HS-5 (cell line): ENCODE measurements around the gene TXNRD2.

Source experiments
- DNase-seq: peaks from one replicate; pipeline ENCODE4 v3.0.0-alpha.2; 2012; ENCODE audit warnings: low read depth

TXNRD2 gene

GRCh38 chr22:19966908-19967750 lies 25.5 kb upstream of the TXNRD2 start:
- DNase-seq, result no peak

- no peak for DNase-seq
These were observed 24.4 kb upstream of the TXNRD2 start for GRCh38 chr22:19965771-19966709.

GRCh38 chr22:19964701-19965386 lies 23.2 kb upstream of the TXNRD2 start:
- no peak for DNase-seq

GRCh38 chr22:19963863-19964642 lies 22.4 kb upstream of the TXNRD2 start:
- DNase-seq, result no peak

- DNase-seq, result no peak
These were observed 21.5 kb upstream of the TXNRD2 start for GRCh38 chr22:19962909-19963806.

- DNase-seq, result no peak
These were observed 20.8 kb upstream of the TXNRD2 start for GRCh38 chr22:19962246-19962908.

- DNase-seq, result no peak
These were observed 20.2 kb upstream of the TXNRD2 start for GRCh38 chr22:19961868-19962245.

- no peak for DNase-seq
These were observed 19.6 kb upstream of the TXNRD2 start for GRCh38 chr22:19961201-19961580.

GRCh38 chr22:19960491-19961200 lies 19.0 kb upstream of the TXNRD2 start:
- DNase-seq, result no peak

- no peak for DNase-seq
These were observed 18.2 kb upstream of the TXNRD2 start for GRCh38 chr22:19959587-19960490.

- DNase-seq, result no peak
These were observed 17.5 kb upstream of the TXNRD2 start for GRCh38 chr22:19959043-19959586.

- no peak for DNase-seq
These were observed 16.7 kb upstream of the TXNRD2 start for GRCh38 chr22:19958083-19959042.

- DNase-seq, result no peak
These were observed 15.8 kb upstream of the TXNRD2 start for GRCh38 chr22:19957445-19957844.

- DNase-seq, result no peak
These were observed 13.9 kb upstream of the TXNRD2 start for GRCh38 chr22:19955241-19956128.

- no peak for DNase-seq
These were observed 9.7 kb upstream of the TXNRD2 start for GRCh38 chr22:19951346-19951745.
